HepG2 (cell line): Measurements from ENCODE around the gene SFI1. TPM values are rescaled to one million over a fixed set of nuclear protein-coding genes. Genes with fewer than 3 reads are reported as not detected.

Experiments used
- GATAD2A ChIP-seq: IDR thresholded peaks from 2 replicates; pipeline ENCODE4 v1.6.1; 2016
- MAF1 ChIP-seq: sonication (generic); formaldehyde crosslinking; IDR thresholded peaks from 2 replicates; pipeline ENCODE4 v1.5.0; 2020; ENCODE audit warnings: missing genetic modification reagents, borderline replicate concordance
- MAFG ChIP-seq: sonication (generic); formaldehyde crosslinking; IDR thresholded peaks from 2 replicates; pipeline ENCODE4 v1.5.1; 2020; ENCODE audit warnings: mild to moderate bottlenecking, missing genetic modification reagents
- MBD4 ChIP-seq: IDR thresholded peaks from 2 replicates; pipeline ENCODE4 v1.6.1; 2012; ENCODE audit warnings: low read length, inconsistent platforms, borderline replicate concordance
- ZNF382 ChIP-seq: sonication (generic); formaldehyde crosslinking; IDR thresholded peaks from 2 replicates; pipeline ENCODE4 v1.5.0; 2020; ENCODE audit warnings: missing genetic modification reagents, mild to moderate bottlenecking, borderline replicate concordance
- ZNF616 ChIP-seq: sonication (generic); formaldehyde crosslinking; IDR thresholded peaks from 2 replicates; pipeline ENCODE4 v1.5.0; 2020; ENCODE audit warnings: low read depth, mild to moderate bottlenecking, missing genetic modification reagents
- ZNF761 ChIP-seq: sonication (generic); formaldehyde crosslinking; conservative IDR thresholded peaks from 2 replicates; pipeline ENCODE4 v1.4.0; 2020; ENCODE audit warnings: mild to moderate bottlenecking, missing genetic modification reagents
- polyA plus RNA-seq, 8 experiments: library from polyadenylated mRNA; depleted of rRNA in 3 of 8; stranded (reverse) in 7 of 8; unstranded in 1 of 8; fragments of >200 nt; fragmentation: Illumina TruSeq in 4 of 8; extraction: Trizol in 4 of 8; gene quantifications; 2 replicates each; pipeline versions ENCODE4 v1.2.1 to v1.2.3, GENCODE V29; 2011 to 2016; ENCODE audit warnings: low read depth in 4 of 8, missing spikeins in 1 of 8, mixed read lengths in 1 of 8; ENCODE audit not compliant: insufficient read depth in 1 of 8
- total RNA-seq, 5 experiments: library from RNA; depleted of rRNA; stranded (reverse); fragments of >200 nt; fragmentation: Illumina TruSeq; extraction: Trizol; gene quantifications; 2 replicates each; pipeline ENCODE4 v1.2.3, GENCODE V29; 2016; ENCODE audit warnings: low read depth in 1 of 5
- TF ChIP-seq, protein P1 (sequence below): IDR thresholded peaks from 2 replicates; pipeline ENCODE4 v1.4.0; 2020; ENCODE audit warnings: mild to moderate bottlenecking, missing genetic modification reagents
- TF ChIP-seq, protein P2 (sequence below): sonication (generic); formaldehyde crosslinking; IDR thresholded peaks from 2 replicates; pipeline ENCODE4 v1.5.0; 2020; ENCODE audit warnings: missing genetic modification reagents
- TF ChIP-seq, protein P3 (sequence below): sonication (generic); formaldehyde crosslinking; IDR thresholded peaks from 2 replicates; pipeline ENCODE4 v1.5.0; 2020; ENCODE audit warnings: missing genetic modification reagents
- TF ChIP-seq, protein P4 (sequence below): sonication (generic); formaldehyde crosslinking; IDR thresholded peaks from 2 replicates; pipeline ENCODE4 v1.4.0; 2020; ENCODE audit warnings: missing genetic modification reagents
- TF ChIP-seq, protein P5 (sequence below): sonication (generic); formaldehyde crosslinking; IDR thresholded peaks from 2 replicates; pipeline ENCODE4 v1.4.0; 2020; ENCODE audit warnings: missing genetic modification reagents
- TF ChIP-seq, protein P6 (sequence below): sonication (generic); formaldehyde crosslinking; IDR thresholded peaks from 2 replicates; pipeline ENCODE4 v1.8.0; 2022; ENCODE audit warnings: mild to moderate bottlenecking, missing genetic modification reagents; ENCODE audit not compliant: insufficient replicate concordance

SFI1 gene
- total and polyA plus RNA-seq, 2 of the 13 experiments (the other 11 are each of a cell fraction or from before 2014, with no cell fraction given), result 20.5 to 40.1 TPM

DNA sequence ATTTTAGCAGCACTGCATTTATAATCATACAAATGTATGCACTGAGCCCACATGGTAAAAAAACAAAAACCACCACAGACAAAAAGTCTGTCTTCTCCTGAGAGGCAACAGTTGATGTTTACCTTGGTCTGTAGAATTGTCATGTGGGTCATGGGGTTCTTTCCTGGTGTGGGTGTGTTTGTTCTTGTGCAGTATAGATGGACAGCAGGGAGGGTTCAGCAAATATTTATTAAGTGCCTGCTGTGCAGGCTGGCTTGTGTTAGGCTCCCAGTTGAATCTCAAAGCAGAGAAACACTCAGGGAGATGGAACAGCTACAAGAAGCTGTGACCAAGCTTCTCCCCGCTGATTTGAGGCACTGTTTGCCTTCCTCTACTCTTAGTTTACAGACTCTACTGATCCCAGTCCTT, 83.5 kb downstream of the SFI1 start (continued):
- TF ChIP-seq, protein P1, sequence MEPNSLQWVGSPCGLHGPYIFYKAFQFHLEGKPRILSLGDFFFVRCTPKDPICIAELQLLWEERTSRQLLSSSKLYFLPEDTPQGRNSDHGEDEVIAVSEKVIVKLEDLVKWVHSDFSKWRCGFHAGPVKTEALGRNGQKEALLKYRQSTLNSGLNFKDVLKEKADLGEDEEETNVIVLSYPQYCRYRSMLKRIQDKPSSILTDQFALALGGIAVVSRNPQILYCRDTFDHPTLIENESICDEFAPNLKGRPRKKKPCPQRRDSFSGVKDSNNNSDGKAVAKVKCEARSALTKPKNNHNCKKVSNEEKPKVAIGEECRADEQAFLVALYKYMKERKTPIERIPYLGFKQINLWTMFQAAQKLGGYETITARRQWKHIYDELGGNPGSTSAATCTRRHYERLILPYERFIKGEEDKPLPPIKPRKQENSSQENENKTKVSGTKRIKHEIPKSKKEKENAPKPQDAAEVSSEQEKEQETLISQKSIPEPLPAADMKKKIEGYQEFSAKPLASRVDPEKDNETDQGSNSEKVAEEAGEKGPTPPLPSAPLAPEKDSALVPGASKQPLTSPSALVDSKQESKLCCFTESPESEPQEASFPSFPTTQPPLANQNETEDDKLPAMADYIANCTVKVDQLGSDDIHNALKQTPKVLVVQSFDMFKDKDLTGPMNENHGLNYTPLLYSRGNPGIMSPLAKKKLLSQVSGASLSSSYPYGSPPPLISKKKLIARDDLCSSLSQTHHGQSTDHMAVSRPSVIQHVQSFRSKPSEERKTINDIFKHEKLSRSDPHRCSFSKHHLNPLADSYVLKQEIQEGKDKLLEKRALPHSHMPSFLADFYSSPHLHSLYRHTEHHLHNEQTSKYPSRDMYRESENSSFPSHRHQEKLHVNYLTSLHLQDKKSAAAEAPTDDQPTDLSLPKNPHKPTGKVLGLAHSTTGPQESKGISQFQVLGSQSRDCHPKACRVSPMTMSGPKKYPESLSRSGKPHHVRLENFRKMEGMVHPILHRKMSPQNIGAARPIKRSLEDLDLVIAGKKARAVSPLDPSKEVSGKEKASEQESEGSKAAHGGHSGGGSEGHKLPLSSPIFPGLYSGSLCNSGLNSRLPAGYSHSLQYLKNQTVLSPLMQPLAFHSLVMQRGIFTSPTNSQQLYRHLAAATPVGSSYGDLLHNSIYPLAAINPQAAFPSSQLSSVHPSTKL (CRISPR knock-in tag), result peak; percentile 95
- TF ChIP-seq, protein P2, sequence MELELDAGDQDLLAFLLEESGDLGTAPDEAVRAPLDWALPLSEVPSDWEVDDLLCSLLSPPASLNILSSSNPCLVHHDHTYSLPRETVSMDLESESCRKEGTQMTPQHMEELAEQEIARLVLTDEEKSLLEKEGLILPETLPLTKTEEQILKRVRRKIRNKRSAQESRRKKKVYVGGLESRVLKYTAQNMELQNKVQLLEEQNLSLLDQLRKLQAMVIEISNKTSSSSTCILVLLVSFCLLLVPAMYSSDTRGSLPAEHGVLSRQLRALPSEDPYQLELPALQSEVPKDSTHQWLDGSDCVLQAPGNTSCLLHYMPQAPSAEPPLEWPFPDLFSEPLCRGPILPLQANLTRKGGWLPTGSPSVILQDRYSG, result no peak
- TF ChIP-seq GATAD2A (CRISPR knock-in tag), result peak; percentile 95
- TF ChIP-seq, protein P3, sequence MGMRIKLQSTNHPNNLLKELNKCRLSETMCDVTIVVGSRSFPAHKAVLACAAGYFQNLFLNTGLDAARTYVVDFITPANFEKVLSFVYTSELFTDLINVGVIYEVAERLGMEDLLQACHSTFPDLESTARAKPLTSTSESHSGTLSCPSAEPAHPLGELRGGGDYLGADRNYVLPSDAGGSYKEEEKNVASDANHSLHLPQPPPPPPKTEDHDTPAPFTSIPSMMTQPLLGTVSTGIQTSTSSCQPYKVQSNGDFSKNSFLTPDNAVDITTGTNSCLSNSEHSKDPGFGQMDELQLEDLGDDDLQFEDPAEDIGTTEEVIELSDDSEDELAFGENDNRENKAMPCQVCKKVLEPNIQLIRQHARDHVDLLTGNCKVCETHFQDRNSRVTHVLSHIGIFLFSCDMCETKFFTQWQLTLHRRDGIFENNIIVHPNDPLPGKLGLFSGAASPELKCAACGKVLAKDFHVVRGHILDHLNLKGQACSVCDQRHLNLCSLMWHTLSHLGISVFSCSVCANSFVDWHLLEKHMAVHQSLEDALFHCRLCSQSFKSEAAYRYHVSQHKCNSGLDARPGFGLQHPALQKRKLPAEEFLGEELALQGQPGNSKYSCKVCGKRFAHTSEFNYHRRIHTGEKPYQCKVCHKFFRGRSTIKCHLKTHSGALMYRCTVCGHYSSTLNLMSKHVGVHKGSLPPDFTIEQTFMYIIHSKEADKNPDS (CRISPR knock-in tag), result no peak
- no peak for TF ChIP-seq ZNF616 (CRISPR knock-in tag)
- no peak for TF ChIP-seq MAF1 (CRISPR knock-in tag)
- TF ChIP-seq, protein P4, sequence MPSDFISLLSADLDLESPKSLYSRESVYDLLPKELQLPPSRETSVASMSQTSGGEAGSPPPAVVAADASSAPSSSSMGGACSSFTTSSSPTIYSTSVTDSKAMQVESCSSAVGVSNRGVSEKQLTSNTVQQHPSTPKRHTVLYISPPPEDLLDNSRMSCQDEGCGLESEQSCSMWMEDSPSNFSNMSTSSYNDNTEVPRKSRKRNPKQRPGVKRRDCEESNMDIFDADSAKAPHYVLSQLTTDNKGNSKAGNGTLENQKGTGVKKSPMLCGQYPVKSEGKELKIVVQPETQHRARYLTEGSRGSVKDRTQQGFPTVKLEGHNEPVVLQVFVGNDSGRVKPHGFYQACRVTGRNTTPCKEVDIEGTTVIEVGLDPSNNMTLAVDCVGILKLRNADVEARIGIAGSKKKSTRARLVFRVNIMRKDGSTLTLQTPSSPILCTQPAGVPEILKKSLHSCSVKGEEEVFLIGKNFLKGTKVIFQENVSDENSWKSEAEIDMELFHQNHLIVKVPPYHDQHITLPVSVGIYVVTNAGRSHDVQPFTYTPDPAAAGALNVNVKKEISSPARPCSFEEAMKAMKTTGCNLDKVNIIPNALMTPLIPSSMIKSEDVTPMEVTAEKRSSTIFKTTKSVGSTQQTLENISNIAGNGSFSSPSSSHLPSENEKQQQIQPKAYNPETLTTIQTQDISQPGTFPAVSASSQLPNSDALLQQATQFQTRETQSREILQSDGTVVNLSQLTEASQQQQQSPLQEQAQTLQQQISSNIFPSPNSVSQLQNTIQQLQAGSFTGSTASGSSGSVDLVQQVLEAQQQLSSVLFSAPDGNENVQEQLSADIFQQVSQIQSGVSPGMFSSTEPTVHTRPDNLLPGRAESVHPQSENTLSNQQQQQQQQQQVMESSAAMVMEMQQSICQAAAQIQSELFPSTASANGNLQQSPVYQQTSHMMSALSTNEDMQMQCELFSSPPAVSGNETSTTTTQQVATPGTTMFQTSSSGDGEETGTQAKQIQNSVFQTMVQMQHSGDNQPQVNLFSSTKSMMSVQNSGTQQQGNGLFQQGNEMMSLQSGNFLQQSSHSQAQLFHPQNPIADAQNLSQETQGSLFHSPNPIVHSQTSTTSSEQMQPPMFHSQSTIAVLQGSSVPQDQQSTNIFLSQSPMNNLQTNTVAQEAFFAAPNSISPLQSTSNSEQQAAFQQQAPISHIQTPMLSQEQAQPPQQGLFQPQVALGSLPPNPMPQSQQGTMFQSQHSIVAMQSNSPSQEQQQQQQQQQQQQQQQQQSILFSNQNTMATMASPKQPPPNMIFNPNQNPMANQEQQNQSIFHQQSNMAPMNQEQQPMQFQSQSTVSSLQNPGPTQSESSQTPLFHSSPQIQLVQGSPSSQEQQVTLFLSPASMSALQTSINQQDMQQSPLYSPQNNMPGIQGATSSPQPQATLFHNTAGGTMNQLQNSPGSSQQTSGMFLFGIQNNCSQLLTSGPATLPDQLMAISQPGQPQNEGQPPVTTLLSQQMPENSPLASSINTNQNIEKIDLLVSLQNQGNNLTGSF (CRISPR knock-in tag), result no peak
- TF ChIP-seq ZNF382, result no peak
- TF ChIP-seq MAFG (CRISPR knock-in tag), result no peak
- TF ChIP-seq, protein P5, sequence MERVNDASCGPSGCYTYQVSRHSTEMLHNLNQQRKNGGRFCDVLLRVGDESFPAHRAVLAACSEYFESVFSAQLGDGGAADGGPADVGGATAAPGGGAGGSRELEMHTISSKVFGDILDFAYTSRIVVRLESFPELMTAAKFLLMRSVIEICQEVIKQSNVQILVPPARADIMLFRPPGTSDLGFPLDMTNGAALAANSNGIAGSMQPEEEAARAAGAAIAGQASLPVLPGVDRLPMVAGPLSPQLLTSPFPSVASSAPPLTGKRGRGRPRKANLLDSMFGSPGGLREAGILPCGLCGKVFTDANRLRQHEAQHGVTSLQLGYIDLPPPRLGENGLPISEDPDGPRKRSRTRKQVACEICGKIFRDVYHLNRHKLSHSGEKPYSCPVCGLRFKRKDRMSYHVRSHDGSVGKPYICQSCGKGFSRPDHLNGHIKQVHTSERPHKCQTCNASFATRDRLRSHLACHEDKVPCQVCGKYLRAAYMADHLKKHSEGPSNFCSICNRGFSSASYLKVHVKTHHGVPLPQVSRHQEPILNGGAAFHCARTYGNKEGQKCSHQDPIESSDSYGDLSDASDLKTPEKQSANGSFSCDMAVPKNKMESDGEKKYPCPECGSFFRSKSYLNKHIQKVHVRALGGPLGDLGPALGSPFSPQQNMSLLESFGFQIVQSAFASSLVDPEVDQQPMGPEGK, result peak; percentile 90
- TF ChIP-seq, protein P6, sequence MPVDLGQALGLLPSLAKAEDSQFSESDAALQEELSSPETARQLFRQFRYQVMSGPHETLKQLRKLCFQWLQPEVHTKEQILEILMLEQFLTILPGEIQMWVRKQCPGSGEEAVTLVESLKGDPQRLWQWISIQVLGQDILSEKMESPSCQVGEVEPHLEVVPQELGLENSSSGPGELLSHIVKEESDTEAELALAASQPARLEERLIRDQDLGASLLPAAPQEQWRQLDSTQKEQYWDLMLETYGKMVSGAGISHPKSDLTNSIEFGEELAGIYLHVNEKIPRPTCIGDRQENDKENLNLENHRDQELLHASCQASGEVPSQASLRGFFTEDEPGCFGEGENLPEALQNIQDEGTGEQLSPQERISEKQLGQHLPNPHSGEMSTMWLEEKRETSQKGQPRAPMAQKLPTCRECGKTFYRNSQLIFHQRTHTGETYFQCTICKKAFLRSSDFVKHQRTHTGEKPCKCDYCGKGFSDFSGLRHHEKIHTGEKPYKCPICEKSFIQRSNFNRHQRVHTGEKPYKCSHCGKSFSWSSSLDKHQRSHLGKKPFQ (CRISPR knock-in tag), result no peak
- TF ChIP-seq ZNF761, result 0 out of 2 replicates have a peak, but pooled peaks have one; percentile 59
- no peak for TF ChIP-seq MBD4
